Fibroblast of mammary gland (primary cell): ENCODE data around the gene CHRM1.
"Not testable (repeated sequence)": the region's sequence is repeated elsewhere in the genome, so short reads cannot be mapped to it uniquely, and the experiment has no call there.

Experiments used
- DNase-seq: peaks from one replicate; pipeline ENCODE4 v3.0.0-alpha.2; 2010; ENCODE audit warnings: low read depth
- H3K4me3 ChIP-seq: 2 replicates; pipeline ENCODE4 v1.5.1; 2011; ENCODE audit warnings: low read depth, mild to moderate bottlenecking, low read length, moderate library complexity; ENCODE audit not compliant: control insufficient read depth
- CTCF ChIP-seq: conservative IDR thresholded peaks from 2 replicates; pipeline ENCODE4 v1.5.1; 2011; ENCODE audit warnings: low read depth, low read length, inconsistent platforms; ENCODE audit not compliant: control insufficient read depth, insufficient read depth

Gene CHRM1

GRCh38 chr11:62876712-62877111 is 44.5 kb downstream of the CHRM1 start:
- TF ChIP-seq CTCF = no peak
- no peak overlapping the region for H3K4me3 ChIP-seq
- no peak for DNase-seq

GRCh38 chr11:62875698-62876478 is 45.3 kb downstream of the CHRM1 start:
- TF ChIP-seq CTCF = no peak
- no peak overlapping the region for H3K4me3 ChIP-seq
- DNase-seq = no peak

- no peak overlapping the region for H3K4me3 ChIP-seq
- no peak for TF ChIP-seq CTCF
Measured at GRCh38 chr11:62874851-62875250, 46.3 kb downstream of the CHRM1 start.

GRCh38 chr11:62865635-62866034 is 55.5 kb downstream of the CHRM1 start:
- no peak for TF ChIP-seq CTCF
- DNase-seq = no peak
- H3K4me3 ChIP-seq = no peak overlapping the region

More at GRCh38 chr11:62874851-62875250, 46.3 kb downstream of the CHRM1 start:
- no peak for DNase-seq

GRCh38 chr11:62863687-62864335 is 57.4 kb downstream of the CHRM1 start:
- no peak for TF ChIP-seq CTCF
- H3K4me3 ChIP-seq = no peak overlapping the region
- DNase-seq = no peak

GRCh38 chr11:62861564-62862192 is 59.5 kb downstream of the CHRM1 start:
- DNase-seq, H3K4me3 ChIP-seq: not testable (repeated sequence)

- no peak for DNase-seq
- TF ChIP-seq CTCF = no peak
- H3K4me3 ChIP-seq = no peak overlapping the region
Measured at GRCh38 chr11:62860835-62861563, 60.2 kb downstream of the CHRM1 start.

GRCh38 chr11:62859281-62859703 is 61.9 kb downstream of the CHRM1 start:
- not testable (repeated sequence) for DNase-seq, H3K4me3 ChIP-seq
